ENCODE results near the gene TNFRSF8.

GRCh38 chr1:12014141-12014991 lies 48.7 kb upstream of the TNFRSF8 start:
- TF ChIP-seq CTCF (IDR thresholded peaks at IDR 0.05) (no peak), EP300 (IDR thresholded peaks at IDR 0.05) (no peak), POLR2A (IDR thresholded peaks at IDR 0.05) (no peak)
